ENCODE data around the gene REL.

REL gene

GRCh38 chr2:60837123-60837522 is 44.3 kb upstream of the REL start:
- no peak for ATAC-seq
- no peak for TF ChIP-seq ZNF70 (CRISPR knock-in tag; IDR thresholded peaks at IDR 0.05)
- TF ChIP-seq TCF4 (CRISPR knock-in tag; IDR thresholded peaks at IDR 0.05; ENCODE audit: borderline replicate concordance): no peak
- no peak for TF ChIP-seq ISL1 (CRISPR knock-in tag; IDR thresholded peaks at IDR 0.05)
- TF ChIP-seq GLIS3 (CRISPR knock-in tag; IDR thresholded peaks at IDR 0.05): no peak

DNA sequence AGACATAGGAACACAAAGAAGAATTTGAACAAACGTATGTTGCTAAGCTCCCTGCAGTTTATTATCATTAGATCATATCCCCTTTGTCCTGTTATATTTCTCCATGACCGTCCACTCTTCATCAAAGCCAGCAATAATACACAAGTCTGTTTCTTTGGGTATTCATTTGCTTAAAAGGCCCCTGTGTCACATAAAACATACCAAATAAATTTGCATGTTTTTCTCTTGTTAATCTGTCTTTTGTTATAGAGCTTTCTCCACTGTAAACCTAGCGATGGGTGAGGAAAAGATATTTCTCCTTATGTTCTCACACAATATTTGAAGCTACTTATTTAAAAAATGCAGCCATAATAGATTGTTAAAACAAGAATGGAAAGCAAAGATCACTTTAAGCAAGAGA is 42.9 kb upstream of the REL start:
- ATAC-seq: no peak
- TF ChIP-seq ZNF565 (CRISPR knock-in tag; conservative IDR thresholded peaks at IDR 0.05; ENCODE audit: low read depth) (no peak), CREB5 (CRISPR knock-in tag; IDR thresholded peaks at IDR 0.05; ENCODE audit: low read depth) (no peak)

DNA sequence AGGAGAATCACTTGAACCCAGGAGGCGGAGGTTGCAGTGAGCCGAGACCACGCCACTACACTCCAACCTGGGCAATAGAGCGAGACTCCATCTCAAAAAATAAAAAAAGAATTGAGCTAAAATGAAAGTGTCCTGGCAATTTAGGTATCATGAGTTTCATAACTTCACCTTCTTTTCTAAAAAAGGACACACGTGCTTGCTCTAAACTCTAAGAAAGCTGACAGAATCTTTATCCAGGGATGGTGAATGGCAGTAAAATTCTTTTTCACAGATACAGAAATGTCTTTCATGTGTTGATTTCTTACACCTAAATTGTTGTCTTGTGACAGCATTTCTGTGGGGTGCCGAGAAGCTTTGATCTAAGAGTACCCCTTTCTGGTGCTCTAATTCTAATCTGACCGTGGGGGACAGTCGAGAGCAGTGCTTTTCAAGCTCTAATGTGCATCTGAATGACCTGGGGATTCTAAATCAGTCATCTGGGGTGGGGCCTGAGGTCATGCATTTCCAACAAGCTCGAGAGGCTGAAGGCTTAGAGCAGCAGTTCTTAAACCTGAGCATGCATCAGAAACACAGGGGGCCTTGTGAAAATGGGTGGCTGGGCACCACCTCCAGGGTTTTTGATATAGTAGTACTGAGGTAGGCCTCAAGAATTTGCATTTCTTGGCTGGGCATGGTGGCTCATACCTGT is 42.1 kb upstream of the REL start:
- no peak for TF ChIP-seq ZFP30 (CRISPR knock-in tag; IDR thresholded peaks at IDR 0.05)
- no peak for TF ChIP-seq CSDC2 (CRISPR knock-in tag; IDR thresholded peaks at IDR 0.05)
- TF ChIP-seq TCF4 (CRISPR knock-in tag; IDR thresholded peaks at IDR 0.05; ENCODE audit: borderline replicate concordance): no peak
- no peak for TF ChIP-seq OSR1 (CRISPR knock-in tag; IDR thresholded peaks at IDR 0.05)
- no peak for TF ChIP-seq PATZ1 (CRISPR knock-in tag; IDR thresholded peaks at IDR 0.05; ENCODE audit: borderline replicate concordance)
- no peak for TF ChIP-seq ARNTL (CRISPR knock-in tag; IDR thresholded peaks at IDR 0.05; ENCODE audit: borderline replicate concordance, low read depth)
- TF ChIP-seq ESRRG (CRISPR knock-in tag; IDR thresholded peaks at IDR 0.05): no peak
- TF ChIP-seq CREB5 (CRISPR knock-in tag; IDR thresholded peaks at IDR 0.05; ENCODE audit: low read depth): no peak
- TF ChIP-seq SNAI2 (CRISPR knock-in tag; IDR thresholded peaks at IDR 0.05): no peak
- TF ChIP-seq ZNF565 (CRISPR knock-in tag; conservative IDR thresholded peaks at IDR 0.05; ENCODE audit: low read depth): no peak
- no peak for TF ChIP-seq ZFP3 (CRISPR knock-in tag; IDR thresholded peaks at IDR 0.05)
- TF ChIP-seq CSRNP3 (CRISPR knock-in tag; IDR thresholded peaks at IDR 0.05): no peak
- TF ChIP-seq GLIS3 (CRISPR knock-in tag; IDR thresholded peaks at IDR 0.05): no peak
- TF ChIP-seq RARB (CRISPR knock-in tag; IDR thresholded peaks at IDR 0.05): no peak
- no peak for ATAC-seq

DNA sequence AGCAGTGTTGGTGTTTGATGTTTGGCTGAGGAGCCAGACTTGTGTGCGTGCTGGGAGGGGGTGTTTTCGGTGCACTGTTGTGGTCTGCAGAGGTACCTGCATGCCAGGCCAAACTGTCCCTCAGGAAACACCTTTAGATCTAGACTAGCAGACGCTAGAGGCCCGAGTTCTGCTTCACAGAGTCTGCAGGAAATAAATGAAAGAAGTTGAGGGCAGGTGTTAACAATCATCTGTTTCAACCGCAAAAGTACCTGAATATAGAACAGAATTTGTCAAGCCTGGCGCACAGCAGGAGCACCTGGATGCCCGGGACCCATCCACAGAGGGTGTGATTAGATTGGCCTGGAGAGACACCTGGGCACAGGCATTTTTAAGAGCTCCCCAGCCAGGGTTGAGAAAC is 40.5 kb upstream of the REL start:
- ATAC-seq: no peak
- no peak for TF ChIP-seq CSRNP3 (CRISPR knock-in tag; IDR thresholded peaks at IDR 0.05)
- TF ChIP-seq ZFP30 (CRISPR knock-in tag; IDR thresholded peaks at IDR 0.05): no peak
- TF ChIP-seq CREB5 (CRISPR knock-in tag; IDR thresholded peaks at IDR 0.05; ENCODE audit: low read depth): no peak
- no peak for TF ChIP-seq ZNF70 (CRISPR knock-in tag; IDR thresholded peaks at IDR 0.05)
- no peak for TF ChIP-seq ARNTL (CRISPR knock-in tag; IDR thresholded peaks at IDR 0.05; ENCODE audit: borderline replicate concordance, low read depth)
- TF ChIP-seq TSHZ2 (CRISPR knock-in tag; IDR thresholded peaks at IDR 0.05): no peak
- no peak for TF ChIP-seq PPARA (CRISPR knock-in tag; IDR thresholded peaks at IDR 0.05; ENCODE audit: borderline replicate concordance)
- no peak for TF ChIP-seq TOX (CRISPR knock-in tag; IDR thresholded peaks at IDR 0.05; ENCODE audit: borderline replicate concordance)
- no peak for TF ChIP-seq PATZ1 (CRISPR knock-in tag; IDR thresholded peaks at IDR 0.05; ENCODE audit: borderline replicate concordance)
- no peak for TF ChIP-seq CSDC2 (CRISPR knock-in tag; IDR thresholded peaks at IDR 0.05)

All from SK-N-SH treated with all-trans-retinoic acid at 6 μM for 48 hours (cell line).